HepG2 (cell line): Measurements from ENCODE around the gene IQCN. TPM values are rescaled to one million over a fixed set of nuclear protein-coding genes. Genes with fewer than 3 reads are reported as not detected.

Source experiments
- AHDC1 ChIP-seq: sonication (generic); formaldehyde crosslinking; IDR thresholded peaks from 2 replicates; pipeline ENCODE4 v1.5.1; 2020; ENCODE audit warnings: mild to moderate bottlenecking, missing genetic modification reagents, borderline replicate concordance
- ATAD3A ChIP-seq: sonication (generic); formaldehyde crosslinking; IDR thresholded peaks from 2 replicates; pipeline ENCODE4 v1.4.0; 2020; ENCODE audit warnings: missing genetic modification reagents
- ELK4 ChIP-seq: sonication (generic); formaldehyde crosslinking; IDR thresholded peaks from 2 replicates; pipeline ENCODE4 v1.9.0; 2021; ENCODE audit warnings: missing genetic modification reagents, borderline replicate concordance
- MAFG ChIP-seq: sonication (generic); formaldehyde crosslinking; IDR thresholded peaks from 2 replicates; pipeline ENCODE4 v1.5.1; 2020; ENCODE audit warnings: mild to moderate bottlenecking, missing genetic modification reagents
- MAZ ChIP-seq, 2 experiments: sonication (generic) in 1 of 2; formaldehyde crosslinking in 1 of 2; IDR thresholded peaks; 2 replicates each; pipeline versions ENCODE4 v1.5.0 to v1.6.1; 2012 to 2020; ENCODE audit warnings: low read depth in 2 of 2, mild to moderate bottlenecking in 2 of 2, borderline replicate concordance in 1 of 2, improper control_type of control experiment in 1 of 2, low read length in 1 of 2, missing genetic modification reagents in 1 of 2, moderate library complexity in 1 of 2
- RAD21 ChIP-seq: fragments of 450-650 bp; formaldehyde crosslinking; IDR thresholded peaks from 2 replicates; pipeline ENCODE4 v1.5.0; 2020; ENCODE audit warnings: mild to moderate bottlenecking
- SP1 ChIP-seq, 2 experiments: fragments of 450-650 bp in 1 of 2; sonication (generic) in 1 of 2; formaldehyde crosslinking in 1 of 2; IDR thresholded peaks; 2 replicates each; pipeline versions ENCODE4 v1.4.0 to v1.6.1; 2016 to 2020; ENCODE audit warnings: missing genetic modification reagents in 1 of 2
- SP140L ChIP-seq: sonication (generic); formaldehyde crosslinking; IDR thresholded peaks from 2 replicates; pipeline ENCODE4 v1.4.0; 2020; ENCODE audit warnings: missing genetic modification reagents, borderline replicate concordance
- ZBTB25 ChIP-seq: IDR thresholded peaks from 2 replicates; pipeline ENCODE4 v1.6.1; 2018; ENCODE audit warnings: missing genetic modification reagents
- ZKSCAN5 ChIP-seq: sonication (generic); formaldehyde crosslinking; IDR thresholded peaks from 2 replicates; pipeline ENCODE4 v1.5.1; 2020; ENCODE audit warnings: mild to moderate bottlenecking, missing genetic modification reagents
- ZNF160 ChIP-seq: sonication (generic); formaldehyde crosslinking; IDR thresholded peaks from 2 replicates; pipeline ENCODE4 v1.8.0; 2022; ENCODE audit warnings: mild to moderate bottlenecking, inconsistent platforms, missing genetic modification reagents
- ZNF24 ChIP-seq: fragments of 450-650 bp; IDR thresholded peaks from 2 replicates; pipeline ENCODE4 v1.6.1; 2017; ENCODE audit warnings: antibody characterized with exemption, mild to moderate bottlenecking
- ZNF274 ChIP-seq: sonication (generic); formaldehyde crosslinking; IDR thresholded peaks from 2 replicates; pipeline ENCODE4 v1.5.1; 2020; ENCODE audit warnings: mild to moderate bottlenecking, missing genetic modification reagents
- ZNF547 ChIP-seq: sonication (generic); formaldehyde crosslinking; IDR thresholded peaks from 2 replicates; pipeline ENCODE4 v1.5.1; 2020; ENCODE audit warnings: mild to moderate bottlenecking, missing genetic modification reagents
- ZNF800 ChIP-seq: sonication (generic); formaldehyde crosslinking; IDR thresholded peaks from 2 replicates; pipeline ENCODE4 v1.4.0; 2020; ENCODE audit warnings: missing genetic modification reagents
- polyA plus RNA-seq, 8 experiments: library from polyadenylated mRNA; depleted of rRNA in 3 of 8; stranded (reverse) in 7 of 8; unstranded in 1 of 8; fragments of >200 nt; fragmentation: Illumina TruSeq in 4 of 8; extraction: Trizol in 4 of 8; gene quantifications; 2 replicates each; pipeline versions ENCODE4 v1.2.1 to v1.2.3, GENCODE V29; 2011 to 2016; ENCODE audit warnings: low read depth in 4 of 8, missing spikeins in 1 of 8, mixed read lengths in 1 of 8; ENCODE audit not compliant: insufficient read depth in 1 of 8
- total RNA-seq, 5 experiments: library from RNA; depleted of rRNA; stranded (reverse); fragments of >200 nt; fragmentation: Illumina TruSeq; extraction: Trizol; gene quantifications; 2 replicates each; pipeline ENCODE4 v1.2.3, GENCODE V29; 2016; ENCODE audit warnings: low read depth in 1 of 5
- TF ChIP-seq, protein P1 (sequence below): sonication (generic); formaldehyde crosslinking; IDR thresholded peaks from 2 replicates; pipeline ENCODE4 v1.4.0; 2020; ENCODE audit warnings: missing genetic modification reagents, low read depth, mild to moderate bottlenecking, borderline replicate concordance

IQCN gene
- total and polyA plus RNA-seq, 2 of the 13 experiments (the other 11 are each of a cell fraction or from before 2014, with no cell fraction given) = 0.04 to 0.18 TPM

DNA sequence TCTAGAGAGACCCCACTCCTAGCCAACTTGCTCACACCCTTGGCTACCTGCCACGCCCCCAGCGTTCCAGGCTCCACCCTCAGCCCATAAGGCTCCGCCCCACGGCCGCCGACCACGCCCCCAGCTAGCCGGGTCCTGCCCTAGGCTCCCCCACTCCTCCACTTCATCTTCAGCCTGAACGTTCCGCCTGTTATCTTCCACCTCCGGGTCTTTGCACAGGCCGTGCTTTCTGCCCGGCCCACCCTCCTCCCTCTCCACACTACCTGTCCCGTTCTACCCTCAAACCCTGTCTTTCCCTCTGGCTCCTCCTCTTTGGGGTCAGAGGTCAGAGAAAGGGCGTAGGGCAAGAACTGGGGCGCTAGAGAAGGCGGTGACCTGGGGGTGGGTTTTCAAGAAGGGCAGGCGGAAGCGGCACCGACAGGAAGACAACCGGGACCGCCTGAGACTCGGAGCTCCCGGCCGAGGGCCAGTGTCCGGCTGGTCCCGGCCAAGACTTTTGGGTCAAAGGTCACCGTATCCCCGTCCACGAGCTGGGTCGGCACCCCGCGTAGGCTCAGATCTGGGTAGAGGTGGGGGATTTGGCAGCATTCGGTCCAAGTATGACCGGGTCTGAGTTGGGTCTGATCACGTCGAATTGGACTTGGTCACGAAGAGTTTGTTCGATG lies 50.3 kb downstream of the IQCN start (continued):
- TF ChIP-seq, protein P1, sequence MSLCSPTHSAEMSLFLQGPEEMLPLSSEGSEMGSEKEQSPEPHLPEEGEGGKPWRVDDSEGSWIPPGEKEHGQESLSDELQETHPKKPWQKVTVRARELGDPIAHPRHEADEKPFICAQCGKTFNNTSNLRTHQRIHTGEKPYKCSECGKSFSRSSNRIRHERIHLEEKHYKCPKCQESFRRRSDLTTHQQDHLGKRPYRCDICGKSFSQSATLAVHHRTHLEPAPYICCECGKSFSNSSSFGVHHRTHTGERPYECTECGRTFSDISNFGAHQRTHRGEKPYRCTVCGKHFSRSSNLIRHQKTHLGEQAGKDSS (CRISPR knock-in tag) = no peak; the same call in 1 of the 2 replicates
- TF ChIP-seq ZNF800 (no peak), MAZ (IDR thresholded peaks at IDR 0.05; ENCODE audit: borderline replicate concordance, low read depth, low read length) (no peak; the same call in 1 of the 2 replicates), MAZ (CRISPR knock-in tag; IDR thresholded peaks at IDR 0.05; ENCODE audit: low read depth) (peak; percentile 36; the same call in 1 of the 2 replicates), AHDC1 (CRISPR knock-in tag) (no peak), ATAD3A (CRISPR knock-in tag) (0 out of 2 replicates have a peak, but pooled peaks have one; percentile 4), ELK4 (CRISPR knock-in tag) (no peak), SP140L (no peak), ZNF24 (no peak), ZBTB25 (CRISPR knock-in tag) (no peak; the same call in 1 of the 2 replicates), ZNF160 (CRISPR knock-in tag) (no peak), ZKSCAN5 (CRISPR knock-in tag) (no peak), ZNF274 (no peak; the same call in 1 of the 2 replicates), SP1 (IDR thresholded peaks at IDR 0.05) (no peak), SP1 (CRISPR knock-in tag; IDR thresholded peaks at IDR 0.05) (peak; percentile 81), ZNF547 (CRISPR knock-in tag) (no peak; the same call in 1 of the 2 replicates), RAD21 (no peak), MAFG (CRISPR knock-in tag) (no peak)
